Glutamatergic neuron (in vitro differentiated cells): ENCODE measurements around the gene TNFRSF1A. TPM values are rescaled to one million over a fixed set of nuclear protein-coding genes. Genes with fewer than 3 reads are reported as not detected.

Source experiments
- DNase-seq: peaks from one replicate; pipeline ENCODE4 v3.0.0; 2022
- H3K27ac Mint-ChIP-seq: one replicate; pipeline ENCODE4 v1.8.0; 2020; ENCODE audit warnings: mild to moderate bottlenecking, mixed read lengths, inconsistent platforms; ENCODE audit not compliant: unreplicated experiment
- H3K27me3 Mint-ChIP-seq: one replicate; pipeline ENCODE4 v1.8.0; 2020; ENCODE audit warnings: mild to moderate bottlenecking, moderate library complexity, mixed read lengths, inconsistent platforms; ENCODE audit not compliant: unreplicated experiment
- H3K36me3 Mint-ChIP-seq: one replicate; pipeline ENCODE4 v1.8.0; 2020; ENCODE audit warnings: mild to moderate bottlenecking, mixed read lengths, inconsistent platforms; ENCODE audit not compliant: unreplicated experiment
- H3K4me1 Mint-ChIP-seq: one replicate; pipeline ENCODE4 v1.8.0; 2020; ENCODE audit warnings: mild to moderate bottlenecking, low read depth, mixed read lengths, inconsistent platforms; ENCODE audit not compliant: unreplicated experiment
- H3K4me3 Mint-ChIP-seq: one replicate; pipeline ENCODE4 v1.8.0; 2020; ENCODE audit warnings: mild to moderate bottlenecking, mixed read lengths, inconsistent platforms; ENCODE audit not compliant: unreplicated experiment
- H3K9me3 Mint-ChIP-seq: one replicate; pipeline ENCODE4 v1.8.0; 2020; ENCODE audit warnings: mild to moderate bottlenecking, moderate library complexity, mixed read lengths, inconsistent platforms; ENCODE audit not compliant: unreplicated experiment
- CTCF ChIP-seq: fragments of 200-600 bp; sonication (generic); IDR thresholded peaks from one replicate; pipeline ENCODE4 v1.5.0; 2021; ENCODE audit not compliant: partially characterized antibody, unreplicated experiment
- total RNA-seq: library from RNA; stranded (reverse); fragmentation: NEBNext Ultra II Directional; extraction: Animal tissue kit (Norgen Biotek cat#: 25700); gene quantifications from one replicate; pipeline ENCODE4 v1.2.1, GENCODE V29; 2021; ENCODE audit not compliant: unreplicated experiment

TNFRSF1A gene
- total RNA-seq, 1 donor from 2014 or later = 7.4 TPM

GRCh38 chr12:6335451-6336078 is 6.3 kb downstream of the TNFRSF1A start:
- Mint-ChIP-seq H3K4me3 (peak overlapping the region; percentile 35), H3K27me3 (peaks cover 9% of the 10 kb centered on the region), H3K4me1 (peaks cover 16% of the 10 kb centered on the region), H3K36me3 (no peaks in the 10 kb centered on the region), H3K27ac (no peak overlapping the region), H3K9me3 (peaks cover 2% of the 10 kb centered on the region)
- no peak for TF ChIP-seq CTCF
- no peak for DNase-seq

GRCh38 chr12:6334940-6335450 is 6.9 kb downstream of the TNFRSF1A start:
- TF ChIP-seq CTCF = no peak
- Mint-ChIP-seq H3K4me1 (peaks cover 16% of the 10 kb centered on the region), H3K27me3 (peaks cover 13% of the 10 kb centered on the region), H3K27ac (no peak overlapping the region), H3K36me3 (no peaks in the 10 kb centered on the region), H3K9me3 (peaks cover 2% of the 10 kb centered on the region), H3K4me3 (no peak overlapping the region)
- no peak for DNase-seq

GRCh38 chr12:6334359-6334758 is 7.5 kb downstream of the TNFRSF1A start:
- peaks cover 13% of the 10 kb centered on the region for H3K27me3 Mint-ChIP-seq
- no peak for DNase-seq
- no peak overlapping the region for H3K27ac Mint-ChIP-seq
- H3K4me3 Mint-ChIP-seq = no peak overlapping the region
- H3K9me3 Mint-ChIP-seq = peaks cover 2% of the 10 kb centered on the region
- TF ChIP-seq CTCF = no peak
- H3K4me1 Mint-ChIP-seq = peaks cover 16% of the 10 kb centered on the region
- H3K36me3 Mint-ChIP-seq = no peaks in the 10 kb centered on the region

GRCh38 chr12:6333566-6333965 is 8.3 kb downstream of the TNFRSF1A start:
- TF ChIP-seq CTCF = no peak
- Mint-ChIP-seq H3K27me3 (peaks cover 13% of the 10 kb centered on the region), H3K36me3 (no peaks in the 10 kb centered on the region), H3K4me1 (peaks cover 16% of the 10 kb centered on the region), H3K27ac (no peak overlapping the region), H3K4me3 (no peak overlapping the region), H3K9me3 (peaks cover 2% of the 10 kb centered on the region)
- DNase-seq = no peak

GRCh38 chr12:6333029-6333428 is 8.8 kb downstream of the TNFRSF1A start:
- no peaks in the 10 kb centered on the region for H3K36me3 Mint-ChIP-seq
- DNase-seq = no peak
- peaks cover 2% of the 10 kb centered on the region for H3K9me3 Mint-ChIP-seq
- no peak for TF ChIP-seq CTCF
- H3K4me3 Mint-ChIP-seq = no peak overlapping the region
- H3K27ac Mint-ChIP-seq = no peak overlapping the region
- H3K27me3 Mint-ChIP-seq = peaks cover 13% of the 10 kb centered on the region
- peaks cover 16% of the 10 kb centered on the region for H3K4me1 Mint-ChIP-seq
